K562 (cell line): ENCODE results near the gene ZNF521. TPM values are rescaled to one million over a fixed set of nuclear protein-coding genes. Genes with fewer than 3 reads are reported as not detected.

ENCODE experiments used
- ATAC-seq: fragments of 200-7000 bp; cut with Tn5 transposase; 3 replicates; pipeline ENCODE4 v1.9.1; 2020; ENCODE audit warnings: moderate library complexity
- BruUV-seq: library from RNA; stranded (reverse); fragments of 400-500 nt; replicated peaks from 2 replicates; lab custom pipeline; 2021; lab: Mats Ljungman, UMichigan
- CTCF ChIA-PET: fragments of 300-600 bp; formaldehyde crosslinking; extraction: SDS; loops from one replicate; lab custom pipeline; 2021; ENCODE audit warnings: low intra/inter-chr PET ratio; lab: Yijun Ruan, JAX
- POLR2A ChIA-PET: fragments of 300-600, 350-650 bp; sonication (Branson Sonifier 250); formaldehyde crosslinking; extraction: SDS; loops from one replicate; lab custom pipeline; 2021; ENCODE audit warnings: antibody characterized with exemption, inconsistent platforms; lab: Yijun Ruan, JAX
- DNase-seq, 4 experiments: peaks; one replicate each; pipeline versions ENCODE4 v3.0.0 to v3.0.0-alpha.2; 2011 to 2018; ENCODE audit warnings: low spot score in 3 of 4, mixed read lengths in 3 of 4; ENCODE audit errors: extremely low read depth in 1 of 4
- FAIRE-seq: peaks from 2 replicates; lab custom pipeline; 2011; peaks lifted over from hg19 to GRCh38; lab: Jason Lieb, UNC
- H2AFZ ChIP-seq: 2 replicates; pipeline ENCODE4 v1.6.0; 2011; ENCODE audit warnings: low read depth, low read length, control low read depth, inconsistent platforms
- H3K27ac ChIP-seq: fragments of 200-600 bp; 3 replicates; pipeline ENCODE4 v1.8.0; 2011; ENCODE audit warnings: low read depth, mild to moderate bottlenecking, control low read depth, inconsistent platforms, low read length, moderate library complexity, mixed read lengths; ENCODE audit errors: extremely low read depth
- H3K27me3 ChIP-seq, 2 experiments: fragments of 300-600 bp in 1 of 2; 2 replicates in 1 of 2; 3 replicates in 1 of 2; pipeline versions ENCODE4 v1.6.0 to v1.8.0; 2011; ENCODE audit warnings: inconsistent platforms in 2 of 2, low read length in 2 of 2, mild to moderate bottlenecking in 1 of 2, mixed read lengths in 1 of 2, moderate library complexity in 1 of 2; ENCODE audit not compliant: control insufficient read depth in 2 of 2, insufficient read depth in 2 of 2
- H3K36me3 ChIP-seq: fragments of 300-600 bp; 3 replicates; pipeline ENCODE4 v1.8.0; 2011; ENCODE audit warnings: mild to moderate bottlenecking, low read length, inconsistent platforms; ENCODE audit not compliant: control insufficient read depth, insufficient read depth
- H3K4me1 ChIP-seq, 2 experiments: fragments of 200-600 bp in 1 of 2; replicated peaks in 1 of 2; 2 replicates in 1 of 2; 3 replicates in 1 of 2; pipeline versions ENCODE4 v1.5.1 to v1.8.0; 2011; ENCODE audit warnings: inconsistent platforms in 2 of 2, low read length in 2 of 2, mild to moderate bottlenecking in 1 of 2, mixed read lengths in 1 of 2, moderate library complexity in 1 of 2; ENCODE audit not compliant: control insufficient read depth in 2 of 2, insufficient read depth in 2 of 2
- H3K4me2 ChIP-seq: 2 replicates; pipeline ENCODE4 v1.6.1; 2011; ENCODE audit warnings: low read length, control low read depth, inconsistent platforms, mixed read lengths; ENCODE audit not compliant: insufficient read depth
- H3K4me3 ChIP-seq: fragments of 200-600 bp; sonication (generic), shearing (Covaris generic); 2 replicates; pipeline ENCODE4 v1.5.1; 2016; ENCODE audit warnings: control low read depth, inconsistent platforms
- H3K79me2 ChIP-seq: fragments of 200-600 bp; 3 replicates; pipeline ENCODE4 v1.8.0; 2011; ENCODE audit warnings: low read length, inconsistent platforms; ENCODE audit not compliant: control insufficient read depth, insufficient read depth
- H3K9ac ChIP-seq, 2 experiments: 2 replicates each; pipeline versions ENCODE4 v1.6.0 to v1.6.1; 2011; ENCODE audit warnings: low read depth in 2 of 2, low read length in 2 of 2, control low read depth in 1 of 2, inconsistent platforms in 1 of 2, mild to moderate bottlenecking in 1 of 2, mixed read lengths in 1 of 2; ENCODE audit not compliant: insufficient read depth in 1 of 2
- H3K9me1 ChIP-seq: one replicate; pipeline ENCODE4 v1.6.0; 2011; ENCODE audit warnings: inconsistent platforms, mild to moderate bottlenecking, low read length, moderate library complexity; ENCODE audit not compliant: control insufficient read depth, insufficient read depth
- H3K9me3 ChIP-seq: replicated peaks from 2 replicates; pipeline ENCODE4 v1.5.1; 2011; ENCODE audit warnings: low read depth, low read length, inconsistent platforms; ENCODE audit not compliant: control insufficient read depth, insufficient read depth
- H4K20me1 ChIP-seq: replicated peaks from 2 replicates; pipeline ENCODE4 v1.6.1; 2011; ENCODE audit warnings: low read length, inconsistent platforms, mixed read lengths; ENCODE audit not compliant: control insufficient read depth, insufficient read depth
- GTF2E2 ChIP-seq: fragments of 200-800 bp; sonication (Bioruptor generic); IDR thresholded peaks from 2 replicates; pipeline ENCODE4 v1.6.1; 2016; ENCODE audit warnings: missing genetic modification characterization, missing compliant biosample characterization
- MEF2D ChIP-seq: conservative IDR thresholded peaks from 2 replicates; pipeline ENCODE4 v1.6.1; 2016; ENCODE audit warnings: low read depth, missing genetic modification characterization, missing compliant biosample characterization
- SREBF2 ChIP-seq: sonication (generic); formaldehyde crosslinking; IDR thresholded peaks from 2 replicates; pipeline ENCODE4 v1.4.0; 2020; ENCODE audit warnings: mild to moderate bottlenecking, missing genetic modification reagents
- ZNF124 ChIP-seq: sonication (generic); formaldehyde crosslinking; IDR thresholded peaks from 2 replicates; pipeline ENCODE4 v1.8.1; 2022; ENCODE audit warnings: missing genetic modification reagents
- ZNF280A ChIP-seq: fragments of 450-650 bp; IDR thresholded peaks from 2 replicates; pipeline ENCODE4 v1.6.1; 2018; ENCODE audit warnings: mild to moderate bottlenecking, low read depth; ENCODE audit not compliant: partially characterized antibody
- WGBS: fragments of 100-300 bp; shearing (Covaris generic); methylation state at CpG from one replicate; pipeline ENCODE4 v1.1.6; 2016; ENCODE audit warnings: low coverage, mixed read lengths; ENCODE audit not compliant: insufficient coverage; ENCODE audit errors: missing lambda C conversion rate; 5-methylcytosine and 5-hydroxymethylcytosine counted together
- in situ Hi-C: fragments of 300-500 bp; cut with MboI; formaldehyde crosslinking; loops from 4 replicates; pipeline ENCODE4 v1.15.0; 2018; ENCODE audit warnings: inconsistent platforms, mixed read lengths
- intact Hi-C: fragments of 100-400 bp; cut with micrococcal nuclease; formaldehyde crosslinking; loops from 2 replicates; pipeline ENCODE4 v1.14.2; 2022
- polyA plus RNA-seq, 8 experiments: library from polyadenylated mRNA; depleted of rRNA in 4 of 8; stranded (reverse) in 5 of 8; unstranded in 3 of 8; fragments of >200 nt; fragmentation: Nextera tagmentation in 2 of 8; fragmentation: Illumina TruSeq in 1 of 8; extraction: Ambion mirVana in 2 of 8; extraction: Trizol in 1 of 8; gene quantifications; 2 replicates each; pipeline versions ENCODE4 v1.2.1 to v1.2.3, GENCODE V29; 2011 to 2014; ENCODE audit warnings: inconsistent platforms in 1 of 8, missing spikeins in 1 of 8
- total RNA-seq, 7 experiments: library from RNA; depleted of rRNA in 6 of 7; stranded (reverse); fragments of >200 nt in 6 of 7; fragmentation: Illumina TruSeq in 2 of 7; extraction: Trizol in 2 of 7; gene quantifications; 2 replicates each; pipeline versions ENCODE4 v1.2.1 to v1.2.3, GENCODE V29; 2011 to 2021; ENCODE audit warnings: low replicate concordance in 1 of 7

The ZNF521 gene
- total and polyA plus RNA-seq, 9 of the 15 experiments (the other 6 are each of a cell fraction or from before 2014, with no cell fraction given): 1.2 to 5.8 (median 1.6) TPM

GRCh38 chr18:25373432-25374179 is 21.6 kb upstream of the ZNF521 start:
- intact Hi-C loops (no loop called here), in situ Hi-C loops (no loop called here)
- Histone ChIP-seq H3K9me1 (no peaks in the 10 kb centered on the region), H3K27ac (no peak overlapping the region), H2AFZ (no peak overlapping the region), H4K20me1 (no peaks in the 10 kb centered on the region), H3K79me2 (no peaks in the 10 kb centered on the region), H3K4me3 (no peak overlapping the region), H3K9me3 (no peaks in the 10 kb centered on the region), H3K4me2 (no peak overlapping the region), H3K4me1 (no peaks in the 10 kb centered on the region), H3K36me3 (no peaks in the 10 kb centered on the region), H3K9ac (no peak overlapping the region), H3K27me3 (no peaks in the 10 kb centered on the region)
- no peak for TF ChIP-seq ZNF124 (CRISPR knock-in tag)
- no peak for TF ChIP-seq SREBF2 (CRISPR knock-in tag)
- TF ChIP-seq MEF2D: no peak
- no peak for TF ChIP-seq GTF2E2 (tag)
- no peak for TF ChIP-seq ZNF280A
- FAIRE-seq: no peak
- BruUV-seq: no TSS peak
- ChIA-PET POLR2A (interaction anchor here (0.6 kb wide), 1 partner anchor 21 kb away, joined by 3 read pairs; no protein-coding TSS in a partner anchor), CTCF (no interaction called here)
- no peak for DNase-seq
- ATAC-seq: no peak
- 0% methylated on average over 2 of the region's 2 CpGs for WGBS
